HG03520 (cell line): Measurements from ENCODE around the gene SAMD10.
"Not testable (repeated sequence)": the region's sequence is repeated elsewhere in the genome, so short reads cannot be mapped to it uniquely, and the experiment has no call there.

Source experiments
- ATAC-seq: cut with Tn5 transposase; IDR thresholded peaks from one replicate; pipeline ENCODE4 v1.9.1; 2021; ENCODE audit warnings: mild to moderate bottlenecking, moderate library complexity; ENCODE audit not compliant: unreplicated experiment

Gene SAMD10

DNA sequence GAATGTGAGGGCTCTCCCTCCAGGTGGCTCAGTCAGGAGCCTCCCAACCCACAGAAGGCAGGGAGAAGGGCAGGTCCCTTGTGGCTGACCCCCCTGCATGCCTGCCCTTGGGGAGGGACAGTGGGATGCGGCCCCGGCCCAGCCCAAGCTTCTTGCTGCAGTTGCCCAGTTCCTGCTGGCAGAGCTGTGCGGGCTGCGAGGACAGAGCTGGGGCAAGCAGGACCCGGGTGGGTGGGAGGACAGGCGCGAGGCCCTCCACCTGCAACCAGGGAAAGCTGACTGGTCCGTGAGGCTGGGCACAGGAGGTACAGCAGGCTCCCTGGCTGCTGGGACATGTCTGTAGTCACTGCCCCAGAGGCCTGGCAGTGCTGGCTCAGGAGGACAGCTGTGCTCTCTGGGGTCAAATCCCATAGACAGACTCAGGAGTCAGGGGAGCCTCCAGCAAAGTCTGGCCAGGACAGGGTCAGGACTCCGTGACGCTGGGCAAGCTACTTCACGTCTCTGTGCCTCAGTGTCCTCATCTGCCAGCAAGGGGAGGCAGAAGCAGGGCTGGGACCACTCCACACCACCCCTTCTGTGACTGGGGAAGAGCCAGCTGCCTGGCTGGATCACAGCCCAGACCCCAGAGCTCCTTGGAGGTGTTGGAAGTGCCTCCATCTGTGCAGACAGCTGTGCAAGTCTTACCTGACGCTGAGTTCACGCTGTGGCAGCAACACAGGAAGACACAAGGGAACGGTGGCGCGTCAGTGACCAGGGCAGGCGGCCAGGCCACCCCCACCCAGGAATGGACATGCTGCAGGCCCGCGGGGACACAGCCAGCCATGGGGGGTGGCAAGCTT lies 36.3 kb downstream of the SAMD10 start:
- ATAC-seq: no peak

DNA sequence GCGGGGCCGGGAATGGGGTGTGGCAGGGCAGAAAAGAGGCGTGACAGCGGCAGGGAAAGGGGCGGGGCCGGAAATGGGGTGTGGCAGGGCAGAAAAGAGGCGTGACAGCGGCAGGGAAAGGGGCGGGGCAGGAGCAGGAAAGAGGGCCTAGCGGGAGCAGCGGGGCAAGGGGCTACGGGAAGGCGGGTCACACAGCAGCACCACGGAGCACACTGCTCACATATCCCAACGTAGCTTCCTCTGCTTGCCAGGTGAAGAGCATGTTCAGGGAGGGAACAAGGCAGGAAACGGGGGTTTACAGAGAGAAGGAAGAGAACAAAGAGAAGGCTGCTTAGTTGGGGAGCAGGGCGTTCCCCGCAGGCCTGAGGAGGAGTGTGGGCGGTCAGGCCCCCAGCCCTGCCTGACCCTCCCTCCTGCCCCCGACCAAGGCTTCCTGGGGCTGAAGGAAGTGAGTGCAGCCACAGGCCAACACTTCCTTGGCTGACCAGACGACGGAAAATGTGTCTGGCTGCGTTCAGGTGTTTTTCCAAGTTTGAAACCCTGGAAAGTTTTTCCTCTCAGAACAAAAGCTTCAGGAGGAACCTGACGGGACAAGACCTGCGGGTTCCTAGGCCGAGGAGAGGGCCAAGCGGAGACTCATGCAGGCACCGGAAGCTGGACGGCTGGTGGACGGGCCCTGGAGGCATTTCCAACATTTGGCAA lies 37.0 kb downstream of the SAMD10 start:
- no peak for ATAC-seq

DNA sequence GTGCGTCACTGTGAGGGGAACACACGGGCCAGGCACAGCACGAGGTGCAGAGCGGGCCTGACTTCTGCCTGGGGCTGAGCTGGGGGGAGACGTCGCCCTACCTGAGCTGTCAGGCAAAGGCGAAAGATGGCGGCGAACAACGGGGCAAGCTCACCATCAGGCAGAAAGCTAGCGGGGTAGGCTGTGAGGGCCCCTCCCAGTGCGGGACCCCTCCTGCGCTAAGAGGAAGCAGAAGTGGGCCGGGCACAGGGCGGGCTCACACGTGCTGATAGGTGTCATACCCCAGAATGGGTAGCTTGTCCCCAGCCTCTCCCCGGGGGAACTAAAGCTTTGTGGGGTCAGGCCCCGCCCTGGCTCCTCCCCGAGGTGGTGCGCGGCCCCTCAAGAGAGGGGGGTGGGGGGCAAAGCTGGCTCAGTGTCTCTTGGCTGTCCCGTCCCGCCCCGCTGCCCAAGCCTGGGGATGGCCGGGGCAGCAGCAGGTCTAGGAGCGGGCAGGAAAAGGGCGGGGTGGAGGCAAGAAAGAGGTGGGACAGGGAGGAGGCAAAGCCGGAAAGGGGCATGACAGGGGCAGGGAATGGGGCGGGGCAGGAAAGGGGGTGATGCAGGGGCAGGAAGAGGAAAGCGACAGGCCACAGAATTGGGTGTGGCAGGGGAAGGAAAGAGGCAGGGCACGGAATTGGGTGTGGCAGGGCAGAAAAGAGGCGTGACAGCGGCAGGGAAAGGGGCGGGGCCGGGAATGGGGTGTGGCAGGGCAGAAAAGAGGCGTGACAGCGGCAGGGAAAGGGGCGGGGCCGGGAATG lies 38.0 kb downstream of the SAMD10 start:
- ATAC-seq: no peak

DNA sequence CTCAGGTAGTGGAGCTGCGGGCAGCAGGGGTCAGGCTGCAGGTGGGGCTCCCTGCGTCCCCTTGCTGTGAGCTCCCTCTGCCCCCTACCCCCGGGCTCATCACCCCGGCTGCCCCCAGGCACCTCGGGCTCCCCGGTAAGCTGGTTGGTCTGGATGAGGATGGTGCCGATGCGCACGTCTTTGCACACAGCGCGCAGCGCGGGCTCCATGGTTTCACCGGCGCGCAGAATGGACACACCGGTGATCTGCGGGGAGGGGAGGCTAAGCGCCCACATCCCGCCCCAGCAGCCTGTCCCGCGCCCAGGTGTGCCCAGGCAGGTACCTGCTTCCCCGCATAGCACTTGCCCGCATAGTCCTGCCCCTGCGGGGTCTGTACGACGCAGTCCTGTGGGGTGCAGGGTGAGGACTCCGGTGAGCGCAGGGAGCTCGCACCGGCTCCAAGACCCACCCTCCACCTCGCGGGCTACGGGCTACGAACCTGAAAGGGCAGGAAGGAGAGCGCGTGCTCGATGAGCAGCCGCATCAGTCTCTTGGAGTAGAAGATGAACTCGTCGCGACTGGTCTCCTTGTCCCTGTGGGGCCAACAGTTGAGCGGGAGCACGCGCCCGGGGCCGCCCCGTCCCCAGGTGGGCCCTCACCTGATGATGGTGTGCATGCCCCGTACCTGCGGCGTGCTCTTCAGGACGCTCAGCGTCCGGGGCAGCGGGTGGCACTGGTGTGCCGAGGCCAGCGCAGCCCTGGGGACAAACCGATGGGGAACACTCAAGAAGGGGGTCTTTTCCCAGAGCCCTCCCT lies 38.8 kb downstream of the SAMD10 start:
- ATAC-seq: no peak

- no peak for ATAC-seq
These were observed 39.4 kb downstream of the SAMD10 start for GRCh38 chr20:63940071-63940471.

DNA sequence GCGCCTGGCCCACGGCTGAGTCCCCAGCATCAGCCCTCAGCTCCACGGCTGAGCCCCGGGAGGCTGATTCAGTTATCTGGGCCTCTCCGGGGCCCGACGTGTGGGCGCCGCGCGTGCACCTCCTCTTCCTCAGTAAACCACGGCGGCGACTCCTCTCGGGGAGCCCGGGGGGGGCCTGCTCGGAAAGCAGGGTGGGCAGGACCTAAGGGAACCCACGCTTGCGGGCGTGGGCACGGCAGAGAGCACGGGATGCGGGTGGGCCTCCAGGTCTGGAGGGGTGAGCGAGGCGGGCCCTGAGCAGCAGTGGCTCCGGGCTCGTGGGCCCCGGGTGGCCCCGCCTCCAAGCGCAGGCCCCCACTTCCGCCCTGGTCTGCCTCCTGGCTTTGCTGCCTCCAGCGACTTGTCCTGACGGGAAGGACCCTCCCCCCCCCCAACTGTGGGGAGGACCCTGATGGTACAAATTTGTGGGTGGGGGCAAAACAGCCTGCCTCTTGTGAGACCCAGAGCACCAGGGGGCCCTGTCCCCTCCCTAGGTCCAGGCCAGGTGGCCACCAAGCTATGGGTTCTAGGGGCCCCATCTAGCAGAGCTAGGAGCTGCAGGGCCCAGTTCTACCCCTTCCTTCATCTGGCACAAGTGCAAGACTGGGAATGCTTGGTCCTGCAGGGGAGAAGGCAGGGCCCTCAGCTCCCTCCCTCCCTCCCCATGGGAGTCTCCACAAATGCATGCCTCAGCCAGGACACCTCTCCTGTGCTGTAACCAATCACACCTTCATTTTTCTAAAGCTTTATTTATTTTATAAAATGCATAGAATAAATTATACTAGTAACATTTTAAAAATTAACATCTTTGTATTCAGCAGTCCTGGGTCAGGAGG lies 40.1 kb downstream of the SAMD10 start:
- no peak for ATAC-seq

- no peak for ATAC-seq
These were observed 41.8 kb downstream of the SAMD10 start for GRCh38 chr20:63937596-63937995.

DNA sequence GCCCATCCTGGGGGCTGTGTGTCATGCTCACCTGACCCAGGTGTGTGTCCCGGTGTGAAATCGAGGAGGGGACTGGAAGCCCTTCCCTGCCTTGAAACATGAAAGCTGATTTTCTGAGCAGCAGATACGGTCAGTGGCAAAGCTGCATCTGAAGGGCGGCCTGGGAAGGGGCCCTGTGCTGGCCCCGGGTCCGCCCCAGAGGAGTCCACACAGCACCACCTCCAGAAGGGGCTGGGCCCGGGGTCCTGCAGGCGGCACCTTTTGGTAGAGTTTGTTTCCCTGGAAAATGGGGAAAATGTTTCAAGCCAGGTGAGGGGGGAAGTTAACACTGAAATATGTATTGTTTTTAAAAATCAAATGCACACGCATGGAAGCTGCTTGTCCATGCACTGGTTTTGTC lies 44.0 kb downstream of the SAMD10 start:
- ATAC-seq: no peak

GRCh38 chr20:63934271-63935068 lies 45.0 kb downstream of the SAMD10 start:
- ATAC-seq: no peak

GRCh38 chr20:63933646-63934045 lies 45.8 kb downstream of the SAMD10 start:
- ATAC-seq: no peak

DNA sequence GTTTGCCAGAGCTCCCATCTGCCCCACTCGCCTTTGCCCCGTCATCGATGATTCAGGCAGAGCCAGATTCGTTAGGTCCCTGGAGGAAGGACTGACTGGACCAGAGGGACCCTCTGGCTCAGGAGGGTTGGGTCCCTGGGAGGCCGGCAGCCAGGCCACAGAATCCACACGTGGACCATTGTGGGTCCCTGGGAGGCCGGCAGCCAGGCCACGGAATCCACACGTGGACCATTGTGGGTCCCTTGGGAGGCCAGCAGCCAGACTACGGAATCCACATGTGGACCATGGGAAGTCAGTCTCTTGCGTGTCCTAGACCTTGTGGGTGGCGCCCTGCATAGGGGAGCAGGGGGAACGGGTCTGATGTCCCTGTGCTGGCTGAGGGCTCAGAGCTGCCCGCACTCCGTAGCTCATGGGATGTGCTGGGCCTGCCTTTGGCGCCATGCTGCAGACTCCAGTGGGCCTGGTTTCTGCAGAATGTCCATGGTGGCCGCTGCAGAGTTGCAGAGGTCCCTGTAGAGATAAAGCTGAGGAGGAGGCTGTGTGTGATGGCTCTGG lies 46.8 kb downstream of the SAMD10 start:
- no peak for ATAC-seq

DNA sequence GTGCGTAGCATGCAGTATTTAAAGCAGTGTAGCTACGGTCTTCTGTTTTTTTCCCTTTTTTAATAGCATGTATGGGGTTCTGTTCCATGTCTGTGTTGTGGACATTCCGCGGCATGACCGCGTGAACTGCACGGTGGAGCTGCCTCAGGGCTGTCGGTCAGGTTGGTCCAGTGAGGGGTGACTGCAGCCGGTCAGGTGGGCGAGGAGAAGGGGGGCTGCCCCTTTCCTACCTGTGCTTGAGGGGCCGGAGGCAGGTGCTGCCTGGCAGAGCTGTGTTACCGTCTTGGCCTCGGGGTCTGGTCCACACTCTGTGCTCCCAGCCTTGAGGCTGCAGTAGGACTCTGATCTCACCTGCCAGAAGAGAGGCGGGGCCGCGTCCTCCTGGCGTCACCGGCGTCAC lies 47.7 kb downstream of the SAMD10 start:
- ATAC-seq: no peak

- ATAC-seq: no peak
These were observed 48.4 kb downstream of the SAMD10 start for GRCh38 chr20:63930971-63931553.

GRCh38 chr20:63929473-63929883 lies 50.0 kb downstream of the SAMD10 start:
- ATAC-seq: not testable (repeated sequence)

- ATAC-seq: no peak
These were observed 50.4 kb downstream of the SAMD10 start for GRCh38 chr20:63929071-63929470.

DNA sequence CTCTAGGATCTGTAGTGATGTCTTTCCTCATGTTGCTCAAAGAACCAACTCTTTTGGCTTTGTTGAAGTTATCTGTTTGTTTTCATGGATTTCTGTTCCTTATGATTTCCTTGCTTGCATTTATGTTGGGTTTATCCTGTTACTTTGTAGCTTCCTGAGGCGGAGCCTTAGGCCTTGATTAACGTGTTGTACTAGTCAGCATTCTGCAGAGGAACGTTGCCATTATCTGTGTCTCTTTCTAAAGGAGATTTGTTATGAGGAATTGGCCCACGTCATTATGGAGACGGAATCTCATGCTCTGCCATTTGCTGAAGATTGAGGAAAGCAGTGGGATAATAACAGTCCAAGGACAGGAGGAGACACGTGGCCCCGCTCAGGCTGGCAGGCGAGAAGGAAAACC lies 53.1 kb downstream of the SAMD10 start:
- no peak for ATAC-seq

GRCh38 chr20:63924241-63924640 lies 55.2 kb downstream of the SAMD10 start:
- no peak for ATAC-seq
